ENCODE results near the gene SIRT1.
"Not testable (repeated sequence)": the region's sequence is repeated elsewhere in the genome, so short reads cannot be mapped to it uniquely, and the experiment has no call there.

Gene SIRT1

GRCh38 chr10:67884313-67884841 lies at the start of gene SIRT1:
SIRT1 (plus strand) TSS chr10:67884656; CDS start chr10:67884722, 66 bp downstream.
- Mint-ChIP-seq H3K9me3 (no peaks in the 10 kb centered on the region), H3K4me1 (peaks cover 22% of the 10 kb centered on the region), H3K4me3 (peak within 1 kb of the TSS; percentile 88), H3K27ac (peak within 1 kb of the TSS; percentile 93), H3K36me3 (peaks cover 50% of the 10 kb centered on the region)
- DNase-seq (ENCODE audit: low spot score in 2 of 2) = peak; percentile 86 to 97
- ATAC-seq = peak; percentile 85

GRCh38 chr10:67835541-67836394 lies 48.7 kb upstream of the SIRT1 start:
- not testable (repeated sequence) for H3K4me1 Mint-ChIP-seq; H3K27ac Mint-ChIP-seq; H3K4me3 Mint-ChIP-seq; DNase-seq (ENCODE audit: low spot score in 2 of 2); H3K9me3 Mint-ChIP-seq; ATAC-seq; H3K36me3 Mint-ChIP-seq

GRCh38 chr10:67836488-67836887 lies 48.0 kb upstream of the SIRT1 start:
- no peak for ATAC-seq
- no peak for DNase-seq (ENCODE audit: low spot score in 2 of 2)
- Mint-ChIP-seq H3K36me3 (no peaks in the 10 kb centered on the region), H3K4me1 (no peaks in the 10 kb centered on the region), H3K9me3 (no peaks in the 10 kb centered on the region), H3K4me3 (no peak overlapping the region), H3K27ac (no peak overlapping the region)

- no peak overlapping the region for H3K27ac Mint-ChIP-seq
- ATAC-seq = no peak
These were observed 47.5 kb upstream of the SIRT1 start for GRCh38 chr10:67836972-67837371.

GRCh38 chr10:67837541-67838314 lies 46.7 kb upstream of the SIRT1 start, which contains the start of gene DNAJC12:
DNAJC12 (minus strand) TSS chr10:67838188; CDS start chr10:67838011, 177 bp downstream.
- peak within 1 kb of the TSS; percentile 25 for H3K4me3 Mint-ChIP-seq
- ATAC-seq (peak; percentile 79), DNase-seq (ENCODE audit: low spot score in 2 of 2) (no peak)
- H3K4me1 Mint-ChIP-seq = no peaks in the 10 kb centered on the region
- no peaks in the 10 kb centered on the region for H3K36me3 Mint-ChIP-seq
- no peaks in the 10 kb centered on the region for H3K9me3 Mint-ChIP-seq
- H3K27ac Mint-ChIP-seq = no peak within 1 kb of the TSS

More at GRCh38 chr10:67836972-67837371, 47.5 kb upstream of the SIRT1 start:
- H3K36me3 Mint-ChIP-seq = no peaks in the 10 kb centered on the region
- no peaks in the 10 kb centered on the region for H3K9me3 Mint-ChIP-seq
- H3K4me3 Mint-ChIP-seq = no peak overlapping the region
- no peak for DNase-seq (ENCODE audit: low spot score in 2 of 2)
- H3K4me1 Mint-ChIP-seq = no peaks in the 10 kb centered on the region

GRCh38 chr10:67839511-67839910 lies 44.9 kb upstream of the SIRT1 start:
- not testable (repeated sequence) for ATAC-seq; H3K4me3 Mint-ChIP-seq; H3K9me3 Mint-ChIP-seq; H3K27ac Mint-ChIP-seq; DNase-seq (ENCODE audit: low spot score in 2 of 2); H3K36me3 Mint-ChIP-seq; H3K4me1 Mint-ChIP-seq

- H3K4me3 Mint-ChIP-seq = no peak overlapping the region
- DNase-seq (ENCODE audit: low spot score in 2 of 2) (no peak), ATAC-seq (no peak)
These were observed 44.5 kb upstream of the SIRT1 start for GRCh38 chr10:67839951-67840350.

GRCh38 chr10:67841737-67842136 lies 42.7 kb upstream of the SIRT1 start:
- DNase-seq (ENCODE audit: low spot score in 2 of 2) (no peak), ATAC-seq (no peak)
- Mint-ChIP-seq H3K4me3 (no peak overlapping the region), H3K27ac (no peak overlapping the region), H3K36me3 (no peaks in the 10 kb centered on the region), H3K9me3 (no peaks in the 10 kb centered on the region), H3K4me1 (no peaks in the 10 kb centered on the region)

More at GRCh38 chr10:67839951-67840350, 44.5 kb upstream of the SIRT1 start:
- H3K27ac Mint-ChIP-seq = no peak overlapping the region
- H3K4me1 Mint-ChIP-seq = no peaks in the 10 kb centered on the region
- H3K9me3 Mint-ChIP-seq = no peaks in the 10 kb centered on the region
- H3K36me3 Mint-ChIP-seq = no peaks in the 10 kb centered on the region

- Mint-ChIP-seq H3K4me3 (no peak overlapping the region), H3K27ac (no peak overlapping the region), H3K9me3 (no peaks in the 10 kb centered on the region), H3K4me1 (no peaks in the 10 kb centered on the region), H3K36me3 (no peaks in the 10 kb centered on the region)
- DNase-seq (ENCODE audit: low spot score in 2 of 2) (no peak), ATAC-seq (no peak)
These were observed 41.2 kb upstream of the SIRT1 start for GRCh38 chr10:67843284-67843683.

- Mint-ChIP-seq H3K36me3 (peaks cover 14% of the 10 kb centered on the region), H3K4me1 (peaks cover 20% of the 10 kb centered on the region), H3K4me3 (peak overlapping the region; percentile 90), H3K9me3 (no peaks in the 10 kb centered on the region), H3K27ac (peak overlapping the region; percentile 96)
- DNase-seq (ENCODE audit: low spot score in 2 of 2) (peak; percentile 85 to 91), ATAC-seq (peak; percentile 96)
These were observed 35.0 kb upstream of the SIRT1 start for GRCh38 chr10:67849331-67850011.

- Mint-ChIP-seq H3K27ac (no peak overlapping the region), H3K9me3 (no peaks in the 10 kb centered on the region), H3K4me1 (peaks cover 26% of the 10 kb centered on the region), H3K4me3 (no peak overlapping the region), H3K36me3 (peaks cover 14% of the 10 kb centered on the region)
- ATAC-seq (no peak), DNase-seq (ENCODE audit: low spot score in 2 of 2) (no peak)
These were observed 33.3 kb upstream of the SIRT1 start for GRCh38 chr10:67851186-67851585.

GRCh38 chr10:67852761-67853160 lies 31.7 kb upstream of the SIRT1 start:
- no peak overlapping the region for H3K27ac Mint-ChIP-seq
- peaks cover 26% of the 10 kb centered on the region for H3K4me1 Mint-ChIP-seq
- no peak overlapping the region for H3K4me3 Mint-ChIP-seq
- no peak for ATAC-seq
- DNase-seq (ENCODE audit: low spot score in 2 of 2) = no peak
- no peaks in the 10 kb centered on the region for H3K9me3 Mint-ChIP-seq
- H3K36me3 Mint-ChIP-seq = peaks cover 14% of the 10 kb centered on the region

GRCh38 chr10:67853512-67853911 lies 30.9 kb upstream of the SIRT1 start:
- no peaks in the 10 kb centered on the region for H3K9me3 Mint-ChIP-seq
- no peak for DNase-seq (ENCODE audit: low spot score in 2 of 2)
- no peak for ATAC-seq
- no peak overlapping the region for H3K4me3 Mint-ChIP-seq
- H3K4me1 Mint-ChIP-seq = peaks cover 26% of the 10 kb centered on the region
- H3K27ac Mint-ChIP-seq = no peak overlapping the region
- H3K36me3 Mint-ChIP-seq = peaks cover 14% of the 10 kb centered on the region

- H3K4me3 Mint-ChIP-seq = no peak overlapping the region
- DNase-seq (ENCODE audit: low spot score in 2 of 2) (no peak), ATAC-seq (no peak)
- peaks cover 6% of the 10 kb centered on the region for H3K4me1 Mint-ChIP-seq
- no peaks in the 10 kb centered on the region for H3K9me3 Mint-ChIP-seq
- no peaks in the 10 kb centered on the region for H3K36me3 Mint-ChIP-seq
- H3K27ac Mint-ChIP-seq = no peak overlapping the region
These were observed 25.5 kb upstream of the SIRT1 start for GRCh38 chr10:67858971-67859370.
